ENCODE results near the gene SLC45A3.
"Not testable (repeated sequence)": the region's sequence is repeated elsewhere in the genome, so short reads cannot be mapped to it uniquely, and the experiment has no call there.

SLC45A3 gene, protein sequence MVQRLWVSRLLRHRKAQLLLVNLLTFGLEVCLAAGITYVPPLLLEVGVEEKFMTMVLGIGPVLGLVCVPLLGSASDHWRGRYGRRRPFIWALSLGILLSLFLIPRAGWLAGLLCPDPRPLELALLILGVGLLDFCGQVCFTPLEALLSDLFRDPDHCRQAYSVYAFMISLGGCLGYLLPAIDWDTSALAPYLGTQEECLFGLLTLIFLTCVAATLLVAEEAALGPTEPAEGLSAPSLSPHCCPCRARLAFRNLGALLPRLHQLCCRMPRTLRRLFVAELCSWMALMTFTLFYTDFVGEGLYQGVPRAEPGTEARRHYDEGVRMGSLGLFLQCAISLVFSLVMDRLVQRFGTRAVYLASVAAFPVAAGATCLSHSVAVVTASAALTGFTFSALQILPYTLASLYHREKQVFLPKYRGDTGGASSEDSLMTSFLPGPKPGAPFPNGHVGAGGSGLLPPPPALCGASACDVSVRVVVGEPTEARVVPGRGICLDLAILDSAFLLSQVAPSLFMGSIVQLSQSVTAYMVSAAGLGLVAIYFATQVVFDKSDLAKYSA

GRCh38 chr1:205680073-205680851 is at the start of gene SLC45A3:
TSS of gene SLC45A3 (minus strand) at chr1:205680509. CDS start at chr1:205664656, 15,853 bp downstream.
- no peak for DNase-seq

GRCh38 chr1:205726619-205727125 is 46.4 kb upstream of the SLC45A3 start:
- no peak for DNase-seq

- DNase-seq, result no peak
Observed at GRCh38 chr1:205725514-205725913, 45.2 kb upstream of the SLC45A3 start.

GRCh38 chr1:205720740-205721139 is 40.4 kb upstream of the SLC45A3 start:
- DNase-seq, result not testable (repeated sequence)

- no peak for DNase-seq
Observed at GRCh38 chr1:205719762-205720161, 39.5 kb upstream of the SLC45A3 start.

- DNase-seq, result no peak
Observed at GRCh38 chr1:205719015-205719414, 38.7 kb upstream of the SLC45A3 start.

- no peak for DNase-seq
Observed at GRCh38 chr1:205716371-205717132, 36.2 kb upstream of the SLC45A3 start.

- DNase-seq, result no peak
Observed at GRCh38 chr1:205715628-205716027, 35.3 kb upstream of the SLC45A3 start.

GRCh38 chr1:205714906-205715246 is 34.6 kb upstream of the SLC45A3 start:
- DNase-seq, result no peak

- no peak for DNase-seq
Observed at GRCh38 chr1:205714190-205714905, 34.0 kb upstream of the SLC45A3 start.

- DNase-seq, result peak; percentile 55
Observed at GRCh38 chr1:205711105-205712048, 31.1 kb upstream of the SLC45A3 start.

DNA sequence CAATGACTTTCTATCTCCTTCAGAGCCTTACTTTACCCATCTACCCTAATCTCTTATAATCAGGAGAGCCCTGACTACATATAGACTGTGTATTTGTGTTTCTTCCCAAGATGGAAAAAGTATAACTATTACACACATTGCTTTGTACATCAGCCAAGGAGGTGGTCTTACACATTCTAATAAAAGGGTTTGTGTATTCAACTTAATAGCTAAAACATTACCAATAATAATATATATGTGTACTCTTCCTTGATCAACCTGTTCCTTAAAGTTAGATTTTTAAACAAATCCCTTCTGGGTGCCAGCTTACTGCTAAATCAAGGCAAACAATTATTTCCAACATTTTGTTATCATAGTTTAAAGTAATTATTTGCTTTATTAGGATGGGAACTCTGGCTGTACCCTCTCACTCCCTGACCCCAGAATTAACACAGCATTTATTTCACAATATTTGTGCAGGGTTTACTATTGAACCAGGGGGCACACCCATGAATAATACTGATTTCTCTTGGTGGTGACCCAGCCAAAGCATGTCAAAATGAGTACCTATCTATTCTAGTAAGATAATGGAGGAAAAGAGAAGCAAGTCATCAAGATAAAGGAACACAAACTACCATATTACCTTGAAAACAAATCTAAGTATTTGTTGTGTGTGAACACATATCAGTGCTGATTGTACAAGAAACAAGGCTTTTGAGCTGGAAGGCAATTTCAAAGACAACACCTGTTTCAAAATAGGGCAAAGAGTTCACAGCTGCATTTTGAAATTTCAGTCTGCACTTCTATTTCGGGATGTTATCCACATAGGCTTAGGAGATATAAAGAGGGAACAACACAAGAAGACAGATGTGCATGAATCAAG is 30.1 kb upstream of the SLC45A3 start:
- no peak for DNase-seq

DNA sequence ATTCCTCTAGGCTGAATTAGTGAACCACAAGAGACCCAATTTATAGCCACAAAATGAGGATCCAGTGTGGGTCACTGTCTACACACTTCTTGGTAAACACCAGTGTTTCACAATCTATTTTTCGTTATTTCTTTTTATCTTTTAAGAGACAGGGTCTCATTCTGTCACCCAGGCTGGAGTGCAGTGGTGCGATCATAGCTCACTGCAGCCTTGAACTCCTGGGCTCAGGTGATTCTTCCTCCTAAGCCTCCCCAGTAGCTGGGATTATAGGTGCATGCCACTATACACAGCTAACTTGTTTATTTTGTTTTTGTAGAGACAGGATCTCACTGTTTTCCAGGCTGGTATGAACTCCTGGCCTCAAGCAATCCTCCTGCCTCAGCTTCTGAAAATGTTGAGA is 29.3 kb upstream of the SLC45A3 start:
- no peak for DNase-seq

DNA sequence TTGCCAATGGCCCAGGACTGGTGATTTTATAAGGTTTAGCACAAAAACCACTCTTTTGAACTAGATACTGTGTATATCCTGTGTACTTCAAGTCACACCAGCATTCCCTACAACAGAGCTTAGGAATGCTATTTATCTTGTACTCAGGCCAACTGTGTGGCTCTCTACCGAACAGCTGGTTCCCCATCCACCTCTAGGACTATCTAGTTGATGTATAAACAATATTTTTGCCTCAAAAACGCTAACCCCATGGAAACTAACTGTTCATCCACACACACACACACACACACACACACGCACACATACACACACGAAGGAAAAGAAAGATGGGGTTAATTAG is 28.7 kb upstream of the SLC45A3 start:
- DNase-seq, result no peak

DNA sequence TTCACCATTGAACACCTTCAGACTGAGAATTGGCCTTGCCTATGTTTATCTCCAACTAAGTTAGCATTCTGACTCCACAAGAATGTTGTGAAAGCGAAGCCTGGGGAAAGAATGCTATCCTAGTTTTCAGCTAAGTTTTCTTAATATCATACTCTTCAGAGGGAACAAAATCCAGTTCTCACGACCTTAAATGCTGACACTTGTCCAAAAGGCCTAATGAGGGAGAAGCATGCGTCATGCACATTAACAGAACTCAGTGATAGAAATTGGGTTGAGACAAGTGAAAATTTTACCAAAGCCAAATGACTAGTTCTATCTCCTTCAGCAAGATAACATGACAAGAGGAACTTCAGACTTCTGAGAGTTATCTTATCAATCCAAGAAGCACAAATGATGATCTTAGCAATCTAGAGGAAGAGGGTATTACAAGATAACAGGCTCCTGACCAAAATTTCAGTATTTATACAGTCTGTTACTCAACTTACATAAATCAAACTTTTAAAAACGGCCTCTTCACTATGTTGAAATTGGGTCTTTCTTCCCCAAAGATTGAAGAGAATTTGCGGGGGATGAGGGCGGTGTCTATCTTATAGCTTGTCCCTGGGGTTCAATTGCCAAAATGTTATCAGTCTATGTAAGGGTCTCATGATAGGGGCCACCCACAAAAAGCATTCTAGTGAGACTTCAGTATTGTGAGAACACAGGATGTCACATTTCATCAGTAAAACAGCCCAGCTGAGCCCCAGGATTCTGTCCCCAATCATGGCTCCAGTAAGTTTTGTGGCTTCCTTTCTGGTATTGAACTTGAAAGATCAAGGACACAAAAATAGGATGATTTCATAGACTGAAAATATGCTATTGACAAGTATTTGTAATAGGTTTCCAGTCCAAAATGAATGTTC is 26.5 kb upstream of the SLC45A3 start:
- DNase-seq, result no peak

GRCh38 chr1:205704903-205705302 is 24.6 kb upstream of the SLC45A3 start:
- DNase-seq, result no peak

GRCh38 chr1:205703072-205703471 is 22.8 kb upstream of the SLC45A3 start:
- no peak for DNase-seq

GRCh38 chr1:205701891-205702290 is 21.6 kb upstream of the SLC45A3 start:
- DNase-seq, result no peak

- DNase-seq, result no peak
Observed at GRCh38 chr1:205701420-205701819, 21.1 kb upstream of the SLC45A3 start.

Data from left hindlimb (tissue), 1 donor.